Measurements from ENCODE around the gene CCL13.

CCL13 gene

GRCh38 chr17:34379868-34380267 is 23.6 kb downstream of the CCL13 start:
- H3K9me3 ChIP-seq (ENCODE audit: control insufficient read depth, insufficient read depth, low read depth, low read length), result no peaks in the 10 kb centered on the region
- H3K36me3 ChIP-seq (ENCODE audit: control insufficient read depth in 2 of 2, insufficient read depth in 1 of 2, low read length in 2 of 2), result no peaks in the 10 kb centered on the region
- no peak for TF ChIP-seq ZNF211 (tag by site-specific recombination; IDR thresholded peaks at IDR 0.05; ENCODE audit: low read depth)
- no peak for TF ChIP-seq ZNF48 (tag by site-specific recombination; IDR thresholded peaks at IDR 0.05)
- TF ChIP-seq ZNF18 (tag by site-specific recombination; IDR thresholded peaks at IDR 0.05), result no peak
- no peak for TF ChIP-seq ZNF704 (tag by site-specific recombination; IDR thresholded peaks at IDR 0.05)
- no peak for TF ChIP-seq ZNF19 (tag by site-specific recombination; IDR thresholded peaks at IDR 0.05; ENCODE audit: low read depth)
- TF ChIP-seq ZIC2 (tag by site-specific recombination; IDR thresholded peaks at IDR 0.05), result no peak
- TF ChIP-seq ZNF335 (tag by site-specific recombination; conservative IDR thresholded peaks at IDR 0.05), result no peak
- no peak for TF ChIP-seq ZNF555 (tag by site-specific recombination; conservative IDR thresholded peaks at IDR 0.05)
- TF ChIP-seq WT1 (tag by site-specific recombination; IDR thresholded peaks at IDR 0.05), result no peak
- no peak for TF ChIP-seq ZNF626 (tag by site-specific recombination; IDR thresholded peaks at IDR 0.05)
- TF ChIP-seq TCF7L2 (IDR thresholded peaks at IDR 0.05; ENCODE audit: borderline replicate concordance, low read depth, low read length), result no peak
- TF ChIP-seq ZNF777 (tag by site-specific recombination; IDR thresholded peaks at IDR 0.05; ENCODE audit: borderline replicate concordance), result no peak
- TF ChIP-seq ZNF266 (tag by site-specific recombination; IDR thresholded peaks at IDR 0.05; ENCODE audit: low read depth), result no peak
- ChIA-PET CTCF (interaction anchor here (0.9 to 1.2 kb wide), 3 partner anchors 18 to 162 kb away, joined by 3 to 4 read pairs (median 3); no protein-coding TSS in a partner anchor), POLR2A (no interaction called here)
- H3K4me1 ChIP-seq (ENCODE audit: control insufficient read depth, insufficient read depth, low read length), result no peaks in the 10 kb centered on the region
- H3K4me3 ChIP-seq (ENCODE audit: low read depth, low read length), result no peak overlapping the region
- no peak overlapping the region for H3K27ac ChIP-seq (ENCODE audit: extremely low read depth, low read depth, low read length)

- no peaks in the 10 kb centered on the region for H3K4me1 ChIP-seq (ENCODE audit: control insufficient read depth, insufficient read depth, low read length)
- CTCF ChIA-PET, result interaction anchor here (0.7 to 5.1 kb wide), 4 partner anchors 10 to 446 kb away, joined by 3 to 24 read pairs (median 4); no protein-coding TSS in a partner anchor
Observed at GRCh38 chr17:34382621-34383124, 26.4 kb downstream of the CCL13 start.

More at GRCh38 chr17:34382621-34383124, 26.4 kb downstream of the CCL13 start:
- H3K9me3 ChIP-seq (ENCODE audit: control insufficient read depth, insufficient read depth, low read depth, low read length), result no peaks in the 10 kb centered on the region
- H3K36me3 ChIP-seq (ENCODE audit: control insufficient read depth in 2 of 2, insufficient read depth in 1 of 2, low read length in 2 of 2), result no peaks in the 10 kb centered on the region
- TF ChIP-seq ZEB2 (tag by site-specific recombination; IDR thresholded peaks at IDR 0.05) (no peak), ZNF354C (tag by site-specific recombination; IDR thresholded peaks at IDR 0.05; ENCODE audit: borderline replicate concordance, low read depth) (no peak), ZFHX2 (tag by site-specific recombination; conservative IDR thresholded peaks at IDR 0.05) (no peak), ZNF324 (tag by site-specific recombination; IDR thresholded peaks at IDR 0.05) (no peak), MZF1 (tag by site-specific recombination; IDR thresholded peaks at IDR 0.05; ENCODE audit: borderline replicate concordance) (no peak), ZNF148 (tag by site-specific recombination; IDR thresholded peaks at IDR 0.05; ENCODE audit: borderline replicate concordance) (no peak), ZNF558 (tag by site-specific recombination; IDR thresholded peaks at IDR 0.05) (no peak), IKZF3 (tag by site-specific recombination; IDR thresholded peaks at IDR 0.05) (no peak), ZNF223 (tag by site-specific recombination; IDR thresholded peaks at IDR 0.05) (no peak), ZNF621 (tag by site-specific recombination; IDR thresholded peaks at IDR 0.05) (no peak), ZNF157 (tag by site-specific recombination; IDR thresholded peaks at IDR 0.05) (no peak), ZNF48 (tag by site-specific recombination; IDR thresholded peaks at IDR 0.05) (no peak), ZNF391 (tag by site-specific recombination; IDR thresholded peaks at IDR 0.05; ENCODE audit: borderline replicate concordance, low read depth) (no peak), YY2 (tag by site-specific recombination; IDR thresholded peaks at IDR 0.05) (no peak), ZNF398 (tag by site-specific recombination; IDR thresholded peaks at IDR 0.05) (no peak), CTCF (tag by site-specific recombination; IDR thresholded peaks at IDR 0.05) (no peak)
- POLR2A ChIA-PET, result no interaction called here
- no peak overlapping the region for H3K4me3 ChIP-seq (ENCODE audit: low read depth, low read length)
- no peak overlapping the region for H3K27ac ChIP-seq (ENCODE audit: extremely low read depth, low read depth, low read length)

All from HEK293 (cell line).